GM10266 (cell line): ENCODE data around the gene RBM19.

ENCODE experiments used
- DNase-seq: peaks from one replicate; pipeline ENCODE4 v3.0.0; 2012; ENCODE audit errors: extremely low spot score
- CTCF ChIP-seq: IDR thresholded peaks from 2 replicates; pipeline ENCODE4 v1.5.1; 2012; ENCODE audit warnings: mild to moderate bottlenecking, low read depth; ENCODE audit not compliant: control insufficient read depth, insufficient read depth; ENCODE audit errors: missing control alignments

Gene RBM19

GRCh38 chr12:113978080-113978479, 12.0 kb upstream of the RBM19 start:
- DNase-seq: no peak
- no peak for TF ChIP-seq CTCF

- DNase-seq: no peak
- TF ChIP-seq CTCF: no peak
Observed at GRCh38 chr12:113974006-113974405, 7.9 kb upstream of the RBM19 start.

- no peak for TF ChIP-seq CTCF
- no peak for DNase-seq
Observed at GRCh38 chr12:113973109-113973904, 7.2 kb upstream of the RBM19 start.

- no peak for DNase-seq
- TF ChIP-seq CTCF: no peak
Observed at GRCh38 chr12:113971392-113971791, 5.3 kb upstream of the RBM19 start.

GRCh38 chr12:113970211-113970610, 4.1 kb upstream of the RBM19 start:
- DNase-seq: no peak
- TF ChIP-seq CTCF: no peak

- no peak for DNase-seq
- TF ChIP-seq CTCF: no peak
Observed at GRCh38 chr12:113967368-113967767, 1.2 kb upstream of the RBM19 start.

GRCh38 chr12:113962733-113963132, 3.4 kb downstream of the RBM19 start:
- TF ChIP-seq CTCF: no peak
- no peak for DNase-seq
